ENCODE data around the gene PEX5.
A peak's percentile ranks its signal among the peaks of the same experiment; 100 is the strongest.
"Not testable (repeated sequence)": the region's sequence is repeated elsewhere in the genome, so short reads cannot be mapped to it uniquely, and the experiment has no call there.

PEX5 gene

GRCh38 chr12:7157391-7157790, 32.1 kb upstream of the PEX5 start:
- no peak for DNase-seq
- intact Hi-C loops (cut with DNase I), result no loop called here

DNA sequence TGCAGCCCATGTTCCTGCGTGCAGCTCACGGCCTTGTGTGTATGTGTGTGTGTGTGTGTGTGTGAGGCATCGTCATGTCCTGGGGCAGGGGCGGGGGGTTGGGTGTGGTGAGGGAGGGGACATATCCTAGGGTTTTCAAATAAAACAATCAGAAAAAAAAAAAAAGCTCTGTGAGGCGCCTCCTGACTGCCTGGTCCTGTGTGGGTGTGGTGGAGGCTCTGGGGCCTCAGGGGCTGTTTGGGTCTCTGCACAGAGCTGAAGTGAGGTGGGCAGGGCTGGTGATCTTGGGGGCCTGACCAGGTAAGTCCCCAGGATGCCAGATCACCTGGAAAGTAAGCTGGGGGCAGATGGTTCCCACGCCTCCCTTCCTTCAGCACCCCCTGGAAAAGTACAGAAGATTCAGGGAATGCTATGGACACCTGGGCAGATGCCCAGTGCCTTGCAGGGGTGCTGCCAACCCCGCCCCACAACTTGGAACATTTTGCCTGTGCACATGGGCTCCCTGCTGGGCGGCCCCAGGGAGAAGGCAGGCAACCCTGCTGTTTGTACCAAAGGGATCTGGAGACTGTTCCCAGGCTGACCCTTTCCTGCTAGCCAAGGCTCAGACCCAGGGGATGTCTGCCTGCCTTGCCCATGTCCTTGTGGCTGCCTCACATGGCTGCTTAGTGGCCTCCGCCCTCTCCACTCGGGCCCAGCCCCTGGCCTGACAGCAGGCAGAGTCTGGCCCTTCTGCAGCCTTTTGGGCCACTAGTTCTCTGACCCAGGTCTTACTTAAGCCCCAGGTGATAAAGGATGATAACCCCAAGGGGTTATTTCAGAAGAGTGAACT, 30.5 kb upstream of the PEX5 start:
- DNase-seq, result peak in 8 of 10 donors; percentile 45 to 94 (median 58)
- intact Hi-C loops (cut with DNase I), result no loop called here

GRCh38 chr12:7160183-7160582, 29.3 kb upstream of the PEX5 start:
- DNase-seq, result no peak

GRCh38 chr12:7161327-7161726, 28.2 kb upstream of the PEX5 start:
- no peak for DNase-seq
- intact Hi-C loops (cut with DNase I), result no loop called here

More at GRCh38 chr12:7160183-7160582, 29.3 kb upstream of the PEX5 start:
- intact Hi-C loops (cut with DNase I), result no loop called here

DNA sequence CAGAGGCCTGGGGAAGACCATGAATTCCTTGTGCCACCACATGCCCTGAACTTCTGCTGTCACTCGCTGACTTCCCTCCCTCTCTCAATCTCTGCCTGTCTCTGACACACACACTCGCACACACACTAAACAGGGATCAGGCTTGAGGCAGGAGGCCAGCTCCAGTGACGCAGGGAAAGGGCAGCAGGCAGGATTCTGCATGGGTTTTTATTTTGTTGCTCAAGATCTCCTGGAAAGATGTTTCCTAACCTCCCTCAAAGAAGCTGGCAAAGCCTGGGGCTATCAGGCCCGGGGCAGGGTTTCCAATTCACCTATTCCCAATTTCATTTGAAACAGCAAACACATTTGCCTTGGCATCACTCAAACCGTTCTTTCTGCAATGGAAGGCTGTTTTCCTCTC, 27.7 kb upstream of the PEX5 start:
- intact Hi-C loops (cut with DNase I), result no loop called here
- DNase-seq, result no peak

DNA sequence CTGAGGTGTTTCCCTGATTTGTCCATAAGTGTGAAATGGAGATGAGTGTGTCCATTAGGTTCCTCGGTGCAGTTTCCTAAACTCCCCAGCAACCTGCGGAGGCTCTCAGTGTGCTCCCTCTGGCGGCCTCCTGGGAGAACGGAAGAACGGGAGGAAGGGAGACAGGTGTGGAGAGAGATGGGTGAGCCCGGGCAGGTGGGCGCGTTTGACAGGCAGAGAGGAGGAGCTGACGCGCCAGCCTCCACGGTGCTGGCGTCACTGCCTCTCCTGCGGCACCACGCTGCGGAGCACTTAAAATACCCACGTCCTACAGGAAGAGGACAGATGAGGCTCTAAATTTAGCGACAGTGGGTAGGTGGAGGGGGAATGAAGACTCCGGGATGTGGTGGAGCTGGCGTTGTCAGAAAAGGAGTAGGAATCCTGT, 26.8 kb upstream of the PEX5 start:
- intact Hi-C loops (cut with DNase I), result no loop called here
- peak in 9 of 10 donors; percentile 17 to 95 (median 64) for DNase-seq

DNA sequence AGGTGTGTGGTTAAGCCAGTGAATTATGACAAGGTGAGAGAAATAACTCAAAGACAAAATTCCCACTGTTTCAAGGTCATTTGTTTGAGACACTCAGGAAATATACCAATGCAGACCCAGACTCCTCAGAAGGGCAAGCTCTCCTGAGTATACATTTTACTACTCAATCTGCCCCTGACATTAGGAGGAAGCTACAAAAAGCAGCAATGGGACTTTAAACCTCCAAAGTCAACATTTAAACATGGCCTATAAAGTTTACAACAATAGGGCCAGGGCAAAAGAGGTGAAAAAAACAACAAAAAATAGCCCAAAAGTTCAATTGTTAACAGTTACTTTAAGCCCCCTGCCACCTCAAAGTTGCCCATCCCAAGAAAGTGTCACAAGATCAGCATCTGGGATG, 19.5 kb upstream of the PEX5 start:
- no peak for DNase-seq
- intact Hi-C loops (cut with DNase I), result no loop called here

GRCh38 chr12:7171854-7172253, 17.6 kb upstream of the PEX5 start:
- intact Hi-C loops (cut with DNase I), result no loop called here
- DNase-seq, result no peak

- intact Hi-C loops (cut with DNase I), result no loop called here
- DNase-seq, result no peak
Measured at GRCh38 chr12:7175493-7175892, 14.0 kb upstream of the PEX5 start.

- intact Hi-C loops (cut with DNase I), result no loop called here
- no peak for DNase-seq
Measured at GRCh38 chr12:7176595-7176994, 12.9 kb upstream of the PEX5 start.

DNA sequence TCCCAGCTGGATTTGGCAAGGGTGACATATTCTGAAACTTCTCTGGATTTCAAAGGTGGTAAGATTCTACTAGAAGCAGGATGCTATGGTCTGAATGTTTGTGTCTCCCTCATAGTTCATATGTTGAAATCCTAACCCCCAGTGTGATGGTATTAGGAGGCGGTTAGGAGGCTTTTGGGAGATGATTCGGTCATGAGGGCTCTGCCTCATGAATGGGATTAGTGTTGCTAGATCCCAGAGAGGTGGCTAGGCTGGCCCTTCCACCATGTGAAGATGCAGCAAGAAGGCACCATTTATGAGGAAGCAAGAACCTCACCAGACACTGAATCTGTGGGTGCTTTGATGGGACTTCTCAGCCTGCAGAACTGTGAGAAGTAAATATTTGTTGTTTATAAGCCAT, 11.0 kb upstream of the PEX5 start:
- no peak for DNase-seq
- intact Hi-C loops (cut with DNase I), result no loop called here

DNA sequence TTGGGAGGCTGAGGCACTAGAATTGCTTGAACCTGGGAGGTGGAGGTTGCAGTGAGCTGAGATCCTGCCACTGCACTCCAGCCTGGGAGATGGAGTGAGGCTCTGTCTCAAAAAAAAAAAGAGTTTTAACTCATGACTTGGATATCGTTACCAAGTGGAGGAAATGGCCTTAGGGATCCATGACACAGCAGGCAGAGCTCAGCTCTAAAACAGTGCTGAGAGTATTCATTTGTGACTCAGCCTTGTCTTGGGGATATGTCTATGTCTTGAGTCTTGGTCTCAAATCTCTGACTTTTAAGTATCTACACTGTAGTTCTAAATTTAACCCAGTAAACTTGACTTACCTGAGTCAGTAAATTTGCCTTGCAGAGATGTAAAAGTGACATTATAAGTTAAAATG, 8.8 kb upstream of the PEX5 start:
- no peak for DNase-seq
- intact Hi-C loops (cut with DNase I), result no loop called here

GRCh38 chr12:7186058-7186457, 3.4 kb upstream of the PEX5 start:
- DNase-seq; intact Hi-C loops (cut with DNase I): not testable (repeated sequence)

- intact Hi-C loops (cut with DNase I), result loop anchor here (2.0 kb wide), 1 partner anchor 244 kb away; the partner anchor contains the start of gene C12orf57
- peak; percentile 67 to 97 (median 80) for DNase-seq
Measured at GRCh38 chr12:7188562-7189397, 706 bp upstream of the PEX5 start.

DNA sequence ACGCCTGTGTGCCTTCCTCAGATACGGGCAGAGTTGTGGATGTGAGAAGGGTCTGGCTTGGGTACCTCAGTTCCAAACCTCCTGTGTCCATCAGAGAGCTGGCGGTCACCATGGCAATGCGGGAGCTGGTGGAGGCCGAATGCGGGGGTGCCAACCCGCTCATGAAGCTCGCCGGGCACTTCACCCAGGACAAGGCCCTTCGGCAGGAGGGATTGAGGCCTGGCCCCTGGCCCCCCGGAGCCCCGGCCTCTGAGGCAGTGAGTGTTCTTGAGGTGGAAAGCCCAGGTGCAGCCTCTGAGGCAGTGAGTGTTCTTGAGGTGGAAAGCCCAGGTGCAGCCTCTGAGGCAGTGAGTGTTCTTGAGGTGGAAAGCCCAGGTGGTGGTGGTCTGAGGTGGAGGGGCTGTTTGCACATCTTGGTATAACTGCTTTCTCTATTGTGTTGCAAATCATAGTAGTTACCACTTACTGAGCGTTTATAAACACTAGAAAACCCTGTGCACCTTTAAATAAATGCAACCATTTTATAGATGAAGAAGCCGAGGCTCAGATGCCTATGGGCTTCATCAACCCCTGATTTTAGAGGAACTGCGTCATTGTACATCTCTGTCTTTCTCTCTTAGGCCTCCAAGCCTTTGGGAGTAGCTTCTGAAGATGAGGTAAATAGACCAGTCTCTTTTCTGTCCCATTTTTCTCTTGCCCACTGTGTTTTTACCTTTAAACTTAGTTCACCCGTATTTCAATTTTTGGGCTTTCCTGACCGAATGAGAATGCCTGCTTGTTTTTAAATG, 976 bp downstream of the PEX5 start:
- peak in 9 of 10 donors; percentile 30 to 94 (median 49) for DNase-seq
- intact Hi-C loops (cut with DNase I), result loop anchor here (5.0 kb wide), 1 partner anchor 58 kb away; the partner anchor contains the start of gene CLSTN3

- intact Hi-C loops (cut with DNase I), result loop anchor here (5.0 kb wide), 1 partner anchor 61 kb away; the partner anchor contains the start of gene CLSTN3
Measured at GRCh38 chr12:7193674-7194073, 4.2 kb downstream of the PEX5 start.

GRCh38 chr12:7197841-7198240, 8.4 kb downstream of the PEX5 start:
- no peak for DNase-seq
- intact Hi-C loops (cut with DNase I), result no loop called here

More at GRCh38 chr12:7193674-7194073, 4.2 kb downstream of the PEX5 start:
- DNase-seq, result no peak

GRCh38 chr12:7203109-7203508, 13.6 kb downstream of the PEX5 start:
- no peak for DNase-seq
- intact Hi-C loops (cut with DNase I), result no loop called here

DNA sequence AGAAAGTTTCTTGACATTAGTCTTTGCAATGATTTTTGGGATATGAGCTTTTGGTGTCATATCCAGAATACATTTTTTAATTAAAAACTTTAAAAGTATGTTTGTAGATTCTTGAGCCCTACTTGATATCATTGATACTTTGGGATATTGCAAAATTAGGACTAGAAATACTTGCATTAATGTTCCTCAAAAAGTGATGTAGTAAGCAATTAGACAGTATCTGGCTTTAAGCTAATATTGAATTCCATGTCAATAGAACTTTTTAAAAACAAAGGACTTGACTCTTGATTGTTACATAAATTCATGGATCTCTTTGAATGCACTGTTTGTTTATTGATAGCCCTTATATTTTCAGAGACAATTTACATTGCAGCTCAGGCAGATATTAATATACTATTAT, 15.6 kb downstream of the PEX5 start:
- DNase-seq, result no peak
- intact Hi-C loops (cut with DNase I), result no loop called here

DNA sequence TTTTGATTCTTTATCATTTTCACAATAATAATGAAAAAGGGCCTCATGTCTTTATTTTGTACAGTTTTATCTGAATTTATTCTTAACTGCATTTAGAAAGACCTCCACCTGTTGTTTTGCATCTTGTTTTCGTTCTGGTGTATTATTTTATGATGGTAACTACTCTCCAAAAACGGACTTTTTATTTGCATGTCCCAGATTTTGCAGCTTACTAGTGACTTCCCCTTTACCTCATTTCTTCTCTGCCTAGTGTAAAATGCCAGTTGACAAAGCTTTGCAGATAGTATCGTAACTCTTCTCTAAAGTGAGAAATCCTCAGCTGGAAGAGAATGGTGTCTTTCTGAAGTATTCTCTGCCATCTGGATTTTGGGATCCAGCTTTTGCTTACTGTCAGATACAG, 17.2 kb downstream of the PEX5 start:
- DNase-seq, result no peak
- intact Hi-C loops (cut with DNase I), result no loop called here

All from posterior cingulate gyrus (tissue), 11 donors.